22Rv1 (cell line): ENCODE measurements around the gene MTF1.

Source experiments
- ZFX ChIP-seq: fragments of 450-650 bp; IDR thresholded peaks from 2 replicates; pipeline ENCODE4 v1.6.1; 2017; ENCODE audit warnings: antibody characterized with exemption, borderline replicate concordance
- TF ChIP-seq, protein P1 (sequence below): fragments of 450-650 bp; IDR thresholded peaks from 2 replicates; pipeline ENCODE4 v1.5.1; 2017; ENCODE audit warnings: mild to moderate bottlenecking

DNA sequence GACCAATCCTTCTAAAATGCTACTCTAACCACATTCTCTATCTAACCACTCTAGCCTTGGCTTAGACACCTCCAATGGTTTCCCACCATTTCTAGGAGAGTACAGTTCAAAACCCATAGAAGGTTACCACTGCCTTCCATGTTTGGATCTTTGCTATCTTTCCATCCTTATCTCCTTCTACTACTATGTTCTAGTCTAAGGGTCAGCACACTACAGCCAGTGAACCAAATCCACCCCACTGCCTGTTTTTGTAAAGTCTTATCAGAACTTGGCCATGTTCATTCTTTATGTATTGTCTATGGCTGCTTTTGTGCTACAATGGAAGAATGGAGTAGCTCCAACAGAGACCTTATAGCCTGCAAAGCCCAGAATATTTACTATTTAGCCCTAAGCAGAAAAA, 6.2 kb downstream of the MTF1 start:
- TF ChIP-seq, protein P1, sequence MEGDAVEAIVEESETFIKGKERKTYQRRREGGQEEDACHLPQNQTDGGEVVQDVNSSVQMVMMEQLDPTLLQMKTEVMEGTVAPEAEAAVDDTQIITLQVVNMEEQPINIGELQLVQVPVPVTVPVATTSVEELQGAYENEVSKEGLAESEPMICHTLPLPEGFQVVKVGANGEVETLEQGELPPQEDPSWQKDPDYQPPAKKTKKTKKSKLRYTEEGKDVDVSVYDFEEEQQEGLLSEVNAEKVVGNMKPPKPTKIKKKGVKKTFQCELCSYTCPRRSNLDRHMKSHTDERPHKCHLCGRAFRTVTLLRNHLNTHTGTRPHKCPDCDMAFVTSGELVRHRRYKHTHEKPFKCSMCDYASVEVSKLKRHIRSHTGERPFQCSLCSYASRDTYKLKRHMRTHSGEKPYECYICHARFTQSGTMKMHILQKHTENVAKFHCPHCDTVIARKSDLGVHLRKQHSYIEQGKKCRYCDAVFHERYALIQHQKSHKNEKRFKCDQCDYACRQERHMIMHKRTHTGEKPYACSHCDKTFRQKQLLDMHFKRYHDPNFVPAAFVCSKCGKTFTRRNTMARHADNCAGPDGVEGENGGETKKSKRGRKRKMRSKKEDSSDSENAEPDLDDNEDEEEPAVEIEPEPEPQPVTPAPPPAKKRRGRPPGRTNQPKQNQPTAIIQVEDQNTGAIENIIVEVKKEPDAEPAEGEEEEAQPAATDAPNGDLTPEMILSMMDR: no peak
- no peak for TF ChIP-seq ZFX
